SU-DHL-6 (cell line): ENCODE results near the gene FHIP1B.

ENCODE experiments used
- H2AFZ ChIP-seq: fragments of 200-600 bp; sonication (generic); 2 replicates; pipeline ENCODE4 v1.6.1; 2014; ENCODE audit warnings: low read depth, mild to moderate bottlenecking, moderate library complexity, mixed read lengths, antibody characterized with exemption, low read length; ENCODE audit not compliant: severe bottlenecking
- H3F3A ChIP-seq: fragments of 200-600 bp; shearing (Covaris generic); 2 replicates; pipeline ENCODE4 v1.6.0; 2016; ENCODE audit warnings: antibody characterized with exemption, mild to moderate bottlenecking; ENCODE audit not compliant: insufficient read depth
- H3K27ac ChIP-seq: fragments of 200-600 bp; sonication (generic); 2 replicates; pipeline ENCODE4 v1.5.1; 2016; ENCODE audit warnings: low read depth, mild to moderate bottlenecking, low read length, moderate library complexity, mixed read lengths
- H3K27me3 ChIP-seq: fragments of 200-600 bp; sonication (generic), shearing (Covaris generic); 2 replicates; pipeline ENCODE4 v1.6.0; 2014; ENCODE audit warnings: mild to moderate bottlenecking, low read length
- H3K36me3 ChIP-seq: fragments of 200-600 bp; sonication (generic); 2 replicates; pipeline ENCODE4 v1.6.1; 2014; ENCODE audit warnings: mild to moderate bottlenecking, low read length, mixed read lengths
- H3K4me2 ChIP-seq: fragments of 300-600, 200-600 bp; shearing (Covaris generic), sonication (generic); 2 replicates; pipeline ENCODE4 v1.6.0; 2014; ENCODE audit warnings: low read length, low read depth, mild to moderate bottlenecking; ENCODE audit not compliant: poor library complexity, severe bottlenecking
- H3K4me3 ChIP-seq: fragments of 200-600 bp; sonication (generic); 2 replicates; pipeline ENCODE4 v1.5.1; 2014; ENCODE audit warnings: antibody characterized with exemption, low read length, mild to moderate bottlenecking, mixed read lengths; ENCODE audit not compliant: insufficient read depth, poor library complexity, severe bottlenecking
- H3K79me2 ChIP-seq: fragments of 200-600 bp; sonication (generic); 2 replicates; pipeline ENCODE4 v1.6.1; 2014; ENCODE audit warnings: mild to moderate bottlenecking, low read length, moderate library complexity; ENCODE audit not compliant: insufficient read depth
- H3K9ac ChIP-seq: fragments of 200-600 bp; sonication (generic); 2 replicates; pipeline ENCODE4 v1.7.0; 2014; ENCODE audit warnings: mild to moderate bottlenecking, low read length
- H3K9me2 ChIP-seq: fragments of 200-600 bp; sonication (generic); replicated peaks from 2 replicates; pipeline ENCODE4 v1.6.1; 2014; ENCODE audit warnings: low read length; ENCODE audit not compliant: insufficient read depth
- H3K9me3 ChIP-seq: fragments of 200-600 bp; sonication (generic); 2 replicates; pipeline ENCODE4 v1.6.1; 2014; ENCODE audit warnings: low read length, mixed read lengths; ENCODE audit not compliant: insufficient read depth
- H4K20me1 ChIP-seq: fragments of 200-600 bp; sonication (generic); 2 replicates; pipeline ENCODE4 v1.6.1; 2014; ENCODE audit warnings: low read depth, mild to moderate bottlenecking, antibody characterized with exemption, low read length, moderate library complexity, mixed read lengths
- CTCF ChIP-seq: fragments of 200-600 bp; sonication (generic); IDR thresholded peaks from one replicate; pipeline ENCODE4 v1.5.1; 2017; ENCODE audit warnings: antibody characterized with exemption, mild to moderate bottlenecking, low read length, moderate library complexity; ENCODE audit not compliant: insufficient read depth, poor library complexity, severe bottlenecking
- EZH2phosphoT487 ChIP-seq: fragments of 200-600 bp; sonication (generic), shearing (Covaris generic); conservative IDR thresholded peaks from 2 replicates; pipeline ENCODE4 v1.6.1; 2018; ENCODE audit warnings: mild to moderate bottlenecking, antibody characterized with exemption, low read length, moderate library complexity, mixed read lengths

Gene FHIP1B

GRCh38 chr11:6225024-6225423 is 9.4 kb downstream of the FHIP1B start:
- H3K36me3 ChIP-seq = no peaks in the 10 kb centered on the region
- no peak overlapping the region for H3K9ac ChIP-seq
- no peak overlapping the region for H3K27ac ChIP-seq
- TF ChIP-seq EZH2phosphoT487 (no peak), CTCF (no peak)
- H4K20me1 ChIP-seq = no peaks in the 10 kb centered on the region
- H2AFZ ChIP-seq = no peak overlapping the region
- H3K4me3 ChIP-seq = no peak overlapping the region
- H3K27me3 ChIP-seq = no peaks in the 10 kb centered on the region
- no peaks in the 10 kb centered on the region for H3K9me2 ChIP-seq
- no peak overlapping the region for H3K4me2 ChIP-seq
- H3K79me2 ChIP-seq = no peaks in the 10 kb centered on the region
- H3F3A ChIP-seq = no peaks in the 10 kb centered on the region
- H3K9me3 ChIP-seq = no peaks in the 10 kb centered on the region

DNA sequence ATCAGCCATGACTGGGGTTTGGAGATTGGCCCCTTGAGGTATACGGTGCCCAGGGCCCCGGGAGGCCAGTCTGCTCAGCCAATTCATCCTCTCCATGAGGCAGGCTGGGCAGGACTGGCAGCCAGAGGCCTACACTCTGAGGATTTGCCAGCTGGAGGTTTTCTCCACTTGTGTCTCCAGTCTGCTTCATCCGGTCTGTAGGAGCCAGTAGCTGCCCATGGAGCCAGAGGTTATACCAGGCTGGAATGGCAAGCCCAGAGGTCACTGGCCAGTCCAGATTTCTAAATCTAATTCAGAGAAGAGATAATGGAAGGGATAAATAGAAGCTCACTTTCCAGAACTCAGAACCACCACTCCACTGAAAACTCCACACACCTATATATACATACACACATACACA is 10.0 kb downstream of the FHIP1B start:
- TF ChIP-seq CTCF (no peak), EZH2phosphoT487 (no peak)
- no peak overlapping the region for H3K27ac ChIP-seq
- H3K36me3 ChIP-seq = no peaks in the 10 kb centered on the region
- no peaks in the 10 kb centered on the region for H4K20me1 ChIP-seq
- no peaks in the 10 kb centered on the region for H3K9me2 ChIP-seq
- H3K4me3 ChIP-seq = no peak overlapping the region
- no peak overlapping the region for H3K9ac ChIP-seq
- H3K27me3 ChIP-seq = no peaks in the 10 kb centered on the region
- H3K9me3 ChIP-seq = no peaks in the 10 kb centered on the region
- no peak overlapping the region for H2AFZ ChIP-seq
- no peaks in the 10 kb centered on the region for H3K79me2 ChIP-seq
- H3F3A ChIP-seq = no peaks in the 10 kb centered on the region
- H3K4me2 ChIP-seq = no peak overlapping the region

DNA sequence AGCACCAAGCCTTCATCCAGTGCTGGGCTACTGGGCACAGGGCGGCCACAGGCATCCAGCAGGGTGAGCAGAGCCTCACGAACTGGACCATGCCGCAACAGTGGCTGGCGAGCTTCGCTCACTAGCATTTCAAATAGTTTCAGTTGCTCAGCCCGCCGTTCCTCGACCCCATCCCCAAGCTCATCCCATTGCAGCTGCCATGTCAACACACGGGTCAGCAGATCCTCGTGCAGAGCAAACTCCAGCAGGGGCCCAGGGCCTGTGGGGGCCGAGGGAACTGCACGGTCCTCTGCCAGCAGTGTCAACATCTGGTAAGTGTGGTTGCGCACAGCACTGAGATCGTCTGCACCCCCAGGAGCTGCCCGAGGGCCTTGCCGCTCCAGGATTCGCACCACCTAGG is 10.6 kb downstream of the FHIP1B start:
- no peak overlapping the region for H3K4me2 ChIP-seq
- no peaks in the 10 kb centered on the region for H3F3A ChIP-seq
- TF ChIP-seq EZH2phosphoT487 (no peak), CTCF (no peak)
- no peak overlapping the region for H3K4me3 ChIP-seq
- no peaks in the 10 kb centered on the region for H4K20me1 ChIP-seq
- H3K9me2 ChIP-seq = no peaks in the 10 kb centered on the region
- no peak overlapping the region for H2AFZ ChIP-seq
- H3K36me3 ChIP-seq = no peaks in the 10 kb centered on the region
- H3K79me2 ChIP-seq = no peaks in the 10 kb centered on the region
- H3K9ac ChIP-seq = no peak overlapping the region
- no peaks in the 10 kb centered on the region for H3K27me3 ChIP-seq
- H3K27ac ChIP-seq = no peak overlapping the region
- no peaks in the 10 kb centered on the region for H3K9me3 ChIP-seq

DNA sequence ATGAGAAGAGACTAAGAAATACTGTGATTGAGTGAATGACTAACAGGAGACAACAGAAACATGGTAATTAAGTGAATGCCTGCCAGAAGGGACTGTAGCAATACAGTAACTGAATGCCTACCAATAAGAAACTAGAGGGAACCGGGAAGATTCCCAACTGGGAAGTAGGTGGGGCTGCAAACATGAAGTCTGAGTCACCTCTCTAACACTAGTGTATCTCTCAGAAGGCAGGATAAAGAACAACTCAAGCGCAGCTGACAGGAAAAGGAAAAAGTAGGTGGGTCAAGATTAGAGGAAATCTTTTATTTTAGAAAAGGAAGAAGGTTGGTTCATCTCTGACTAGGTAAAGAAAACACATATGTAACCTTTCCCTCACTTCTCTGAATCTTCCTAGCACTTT is 15.1 kb downstream of the FHIP1B start:
- no peaks in the 10 kb centered on the region for H3F3A ChIP-seq
- H3K4me3 ChIP-seq = no peak overlapping the region
- no peaks in the 10 kb centered on the region for H3K27me3 ChIP-seq
- no peaks in the 10 kb centered on the region for H3K36me3 ChIP-seq
- no peak overlapping the region for H3K4me2 ChIP-seq
- no peak overlapping the region for H3K9ac ChIP-seq
- no peaks in the 10 kb centered on the region for H3K79me2 ChIP-seq
- H2AFZ ChIP-seq = no peak overlapping the region
- H3K9me3 ChIP-seq = no peaks in the 10 kb centered on the region
- H3K27ac ChIP-seq = no peak overlapping the region
- no peak for TF ChIP-seq EZH2phosphoT487
- no peaks in the 10 kb centered on the region for H3K9me2 ChIP-seq
- H4K20me1 ChIP-seq = no peaks in the 10 kb centered on the region
